H9 (cell line): Measurements from ENCODE around the gene HPCAL4. TPM values are rescaled to one million over a fixed set of nuclear protein-coding genes. Genes with fewer than 3 reads are reported as not detected.

Experiments
- DNase-seq: peaks from one replicate; pipeline ENCODE4 v3.0.0-alpha.2; 2017
- H2AFZ ChIP-seq: one replicate; pipeline ENCODE4 v1.6.1; 2013; ENCODE audit warnings: mild to moderate bottlenecking, low read length, control low read depth, moderate library complexity
- H2AK5ac ChIP-seq: 2 replicates; pipeline ENCODE4 v1.6.1; 2013; ENCODE audit warnings: low read length, control low read depth, mixed read lengths; ENCODE audit not compliant: insufficient read length
- H2BK120ac ChIP-seq: one replicate; pipeline ENCODE4 v1.6.1; 2013; ENCODE audit warnings: low read depth, mild to moderate bottlenecking, low read length, control low read depth, inconsistent platforms; ENCODE audit not compliant: poor library complexity, severe bottlenecking
- H2BK12ac ChIP-seq: 2 replicates; pipeline ENCODE4 v1.6.1; 2013; ENCODE audit warnings: low read length, control low read depth, mixed read lengths, low read depth; ENCODE audit not compliant: insufficient read length
- H2BK15ac ChIP-seq: 2 replicates; pipeline ENCODE4 v1.6.1; 2013; ENCODE audit warnings: low read depth, low read length, control low read depth
- H2BK20ac ChIP-seq: one replicate; pipeline ENCODE4 v1.6.1; 2013; ENCODE audit warnings: low read depth, mild to moderate bottlenecking, low read length, control low read depth, inconsistent platforms; ENCODE audit not compliant: poor library complexity, severe bottlenecking
- H2BK5ac ChIP-seq: 2 replicates; pipeline ENCODE4 v1.6.1; 2013; ENCODE audit warnings: low read length, control low read depth, mixed read lengths; ENCODE audit not compliant: insufficient read length
- H3K14ac ChIP-seq: 2 replicates; pipeline ENCODE4 v1.6.1; 2013; ENCODE audit warnings: low read length, control low read depth; ENCODE audit not compliant: insufficient read depth
- H3K18ac ChIP-seq: 2 replicates; pipeline ENCODE4 v1.6.1; 2013; ENCODE audit warnings: low read depth, mild to moderate bottlenecking, mixed read lengths, low read length, control low read depth; ENCODE audit not compliant: insufficient read length
- H3K23ac ChIP-seq: 2 replicates; pipeline ENCODE4 v1.6.1; 2013; ENCODE audit warnings: low read length, control low read depth, mixed read lengths, low read depth; ENCODE audit not compliant: insufficient read length
- H3K23me2 ChIP-seq: 2 replicates; pipeline ENCODE4 v1.6.1; 2013; ENCODE audit warnings: low read depth, mild to moderate bottlenecking, mixed read lengths, low read length, control low read depth; ENCODE audit not compliant: insufficient read length, poor library complexity, severe bottlenecking
- H3K27ac ChIP-seq: 2 replicates; pipeline ENCODE4 v1.5.1; 2013; ENCODE audit warnings: low read length, control low read depth, mixed read lengths, low read depth; ENCODE audit not compliant: insufficient read length
- H3K27me3 ChIP-seq: 2 replicates; pipeline ENCODE4 v1.6.1; 2013; ENCODE audit warnings: low read length, control low read depth, inconsistent platforms; ENCODE audit not compliant: insufficient read depth
- H3K4ac ChIP-seq: 2 replicates; pipeline ENCODE4 v1.6.1; 2013; ENCODE audit warnings: low read depth, mild to moderate bottlenecking, control low read depth, inconsistent platforms, low read length, moderate library complexity
- H3K4me1 ChIP-seq: 2 replicates; pipeline ENCODE4 v1.6.1; 2013; ENCODE audit warnings: low read length, control low read depth, inconsistent platforms; ENCODE audit not compliant: insufficient read depth
- H3K4me2 ChIP-seq: 2 replicates; pipeline ENCODE4 v1.6.1; 2013; ENCODE audit warnings: low read length, control low read depth, mixed read lengths; ENCODE audit not compliant: insufficient read length, insufficient read depth
- H3K56ac ChIP-seq: 2 replicates; pipeline ENCODE4 v1.6.1; 2013; ENCODE audit warnings: low read depth, mild to moderate bottlenecking, mixed read lengths, low read length, control low read depth; ENCODE audit not compliant: insufficient read length
- H3K79me1 ChIP-seq: 2 replicates; pipeline ENCODE4 v1.6.1; 2013; ENCODE audit warnings: low read depth, mild to moderate bottlenecking, moderate library complexity, low read length, control low read depth, inconsistent platforms; ENCODE audit not compliant: insufficient read depth, poor library complexity, severe bottlenecking
- H3K79me2 ChIP-seq: 2 replicates; pipeline ENCODE4 v1.6.1; 2013; ENCODE audit warnings: low read length, control low read depth, inconsistent platforms; ENCODE audit not compliant: insufficient read depth
- H3K9ac ChIP-seq: 2 replicates; pipeline ENCODE4 v1.6.1; 2013; ENCODE audit warnings: low read length, control low read depth, mixed read lengths; ENCODE audit not compliant: insufficient read length; ENCODE audit errors: extremely low read depth
- H3K9me3 ChIP-seq: one replicate; pipeline ENCODE4 v1.6.1; 2013; ENCODE audit warnings: low read depth, low read length, inconsistent platforms; ENCODE audit not compliant: control insufficient read depth
- H3T11ph ChIP-seq: one replicate; pipeline ENCODE4 v1.6.1; 2013; ENCODE audit warnings: mild to moderate bottlenecking, low read length, control low read depth, inconsistent platforms
- H4K20me1 ChIP-seq: one replicate; pipeline ENCODE4 v1.6.1; 2013; ENCODE audit not compliant: control insufficient read depth, insufficient read length, insufficient read depth
- H4K5ac ChIP-seq: 2 replicates; pipeline ENCODE4 v1.6.1; 2013; ENCODE audit warnings: low read depth, mild to moderate bottlenecking, mixed read lengths, low read length, control low read depth; ENCODE audit not compliant: insufficient read length
- H4K8ac ChIP-seq: replicated peaks from 2 replicates; pipeline ENCODE4 v1.6.1; 2013; ENCODE audit warnings: low read length, control low read depth, mixed read lengths, low read depth; ENCODE audit not compliant: insufficient read length
- H4K91ac ChIP-seq: 2 replicates; pipeline ENCODE4 v1.6.1; 2013; ENCODE audit warnings: low read depth, mild to moderate bottlenecking, moderate library complexity, mixed read lengths, low read length, control low read depth; ENCODE audit not compliant: insufficient read length
- H3K27ac Mint-ChIP-seq, 3 experiments: 2 replicates in 2 of 3; 3 replicates in 1 of 3; pipeline ENCODE4 v1.8.0; 2020 to 2021; ENCODE audit warnings: mixed read lengths in 3 of 3, mild to moderate bottlenecking in 1 of 3, moderate library complexity in 1 of 3
- H3K27me3 Mint-ChIP-seq: 2 replicates; pipeline ENCODE4 v1.8.0; 2021; ENCODE audit warnings: low read depth, mild to moderate bottlenecking, moderate library complexity, mixed read lengths
- H3K36me3 Mint-ChIP-seq, 3 experiments: 2 replicates in 2 of 3; 3 replicates in 1 of 3; pipeline ENCODE4 v1.8.0; 2020 to 2021; ENCODE audit warnings: low read depth in 3 of 3, mixed read lengths in 3 of 3; ENCODE audit not compliant: insufficient read depth in 1 of 3
- H3K4me1 Mint-ChIP-seq, 2 experiments: 2 replicates each; pipeline ENCODE4 v1.8.0; 2020; ENCODE audit warnings: mixed read lengths in 2 of 2
- H3K4me3 Mint-ChIP-seq, 2 experiments: 2 replicates in 1 of 2; 3 replicates in 1 of 2; pipeline ENCODE4 v1.8.0; 2020 to 2021; ENCODE audit warnings: mild to moderate bottlenecking in 2 of 2, mixed read lengths in 2 of 2, moderate library complexity in 1 of 2
- H3K9me3 Mint-ChIP-seq, 2 experiments: 2 replicates in 1 of 2; 3 replicates in 1 of 2; pipeline ENCODE4 v1.8.0; 2020; ENCODE audit warnings: mild to moderate bottlenecking in 2 of 2, mixed read lengths in 2 of 2, moderate library complexity in 1 of 2
- CTCF ChIP-seq: fragments of 200-600 bp; sonication (generic); conservative IDR thresholded peaks from 3 replicates; pipeline ENCODE4 v1.8.0; 2021; ENCODE audit warnings: antibody characterized with exemption, mild to moderate bottlenecking
- WGBS: extraction: QIAGEN DNeasy Blood & Tissue Kit; methylation state at CpG from one replicate; pipeline ENCODE4 v1.1.7; 2013; ENCODE audit warnings: missing lambda C conversion rate, low lambda C conversion rate, mixed read lengths; ENCODE audit not compliant: insufficient read length; ENCODE audit errors: extremely low coverage; 5-methylcytosine and 5-hydroxymethylcytosine counted together
- total RNA-seq: library from RNA; stranded (reverse); gene quantifications from 2 replicates; pipeline ENCODE4 v1.2.1, GENCODE V29; 2021

The HPCAL4 gene
- total RNA-seq, 1 experiment from 2014 or later, result 0.15 TPM

DNA sequence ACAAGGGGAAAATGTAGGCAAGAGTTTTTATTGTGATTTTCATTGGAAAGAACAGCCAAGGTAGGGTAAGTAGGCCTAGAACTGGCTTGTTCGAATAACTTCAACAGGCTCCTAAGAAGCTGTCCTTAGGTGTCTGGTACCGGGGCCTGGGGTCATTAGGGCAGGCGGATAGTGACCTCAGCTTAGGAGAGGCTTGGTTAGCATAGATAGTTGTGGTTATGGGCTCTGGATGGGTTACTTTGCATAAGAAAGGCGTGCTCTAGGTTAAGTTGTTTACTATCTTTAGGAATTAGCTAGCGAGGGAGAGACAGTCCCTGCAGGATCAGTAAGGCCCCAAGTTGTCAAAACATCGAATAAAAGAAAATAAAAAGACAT lies 20.7 kb upstream of the HPCAL4 start:
- Histone ChIP-seq H4K8ac (no peak overlapping the region), H3K9ac (no peak overlapping the region), H3T11ph (no peak overlapping the region), H2BK15ac (no peak overlapping the region), H3K4me1 (no peaks in the 10 kb centered on the region), H2AK5ac (no peak overlapping the region), H4K91ac (no peak overlapping the region), H3K18ac (no peak overlapping the region), H3K14ac (no peak overlapping the region), H3K4ac (no peak overlapping the region), H3K23me2 (no peaks in the 10 kb centered on the region), H2AFZ (no peak overlapping the region), H2BK120ac (no peak overlapping the region), H3K4me2 (no peak overlapping the region), H2BK20ac (no peak overlapping the region), H4K20me1 (no peaks in the 10 kb centered on the region), H3K79me2 (no peaks in the 10 kb centered on the region), H3K79me1 (no peaks in the 10 kb centered on the region), H3K23ac (no peak overlapping the region), H3K27ac (no peak overlapping the region), H3K27me3 (peaks cover 86% of the 10 kb centered on the region), H3K56ac (no peak overlapping the region), H2BK12ac (no peak overlapping the region), H3K9me3 (no peaks in the 10 kb centered on the region), H2BK5ac (no peak overlapping the region), H4K5ac (no peak overlapping the region)
- H3K36me3 Mint-ChIP-seq, result no peaks in the 10 kb centered on the region
- H3K27me3 Mint-ChIP-seq, result peaks cover 100% of the 10 kb centered on the region
- peaks cover 6 to 26% of the 10 kb centered on the region in 2 experiments; a peak in 4 of 5 replicates for H3K9me3 Mint-ChIP-seq
- peak overlapping the region in 1 of 3 experiments; percentile 50; a peak in 1 of 7 replicates for H3K27ac Mint-ChIP-seq
- peaks cover 16 to 22% of the 10 kb centered on the region in 2 experiments for H3K4me1 Mint-ChIP-seq
- DNase-seq, result peak; percentile 76
- H3K4me3 Mint-ChIP-seq, result no peak overlapping the region; a peak in 1 of 5 replicates
- WGBS, result no CpG with 5 or more reads among the region's 6 CpGs
- no peak for TF ChIP-seq CTCF
